Fibroblast of mammary gland (primary cell): ENCODE results near the gene ZNF234.

Experiments used
- DNase-seq: peaks from one replicate; pipeline ENCODE4 v3.0.0-alpha.2; 2010; ENCODE audit warnings: low read depth
- H3K4me3 ChIP-seq: 2 replicates; pipeline ENCODE4 v1.5.1; 2011; ENCODE audit warnings: low read depth, mild to moderate bottlenecking, low read length, moderate library complexity; ENCODE audit not compliant: control insufficient read depth
- CTCF ChIP-seq: conservative IDR thresholded peaks from 2 replicates; pipeline ENCODE4 v1.5.1; 2011; ENCODE audit warnings: low read depth, low read length, inconsistent platforms; ENCODE audit not compliant: control insufficient read depth, insufficient read depth

ZNF234 gene

GRCh38 chr19:44204772-44205171 is 63.4 kb downstream of the ZNF234 start:
- DNase-seq, result no peak

GRCh38 chr19:44207126-44207803 is 65.9 kb downstream of the ZNF234 start:
- H3K4me3 ChIP-seq, result peak overlapping the region; percentile 95

More at GRCh38 chr19:44204772-44205171, 63.4 kb downstream of the ZNF234 start:
- H3K4me3 ChIP-seq, result no peak overlapping the region
- TF ChIP-seq CTCF, result no peak

More at GRCh38 chr19:44207126-44207803, 65.9 kb downstream of the ZNF234 start:
- peak; percentile 93 for DNase-seq
- no peak for TF ChIP-seq CTCF
